ENCODE results near the gene DOK5.

DNA sequence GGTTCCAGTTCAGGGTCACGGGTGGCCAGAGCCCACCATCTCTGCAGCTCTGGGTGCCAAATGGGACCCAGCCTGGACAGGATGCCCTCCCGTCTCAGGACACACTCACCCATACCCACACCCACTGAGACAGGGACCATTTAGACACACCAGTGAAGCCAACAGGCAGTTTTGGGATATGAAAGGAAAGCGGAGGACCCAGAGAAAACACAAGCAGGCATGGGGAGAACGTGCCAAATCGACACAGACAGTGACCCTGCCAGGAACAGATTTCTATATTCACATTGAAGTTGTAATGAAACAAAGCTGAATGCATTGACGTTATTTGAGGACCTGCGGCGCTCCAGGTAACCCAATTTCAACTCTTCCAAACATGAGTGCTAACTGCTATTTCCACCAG lies 164.5 kb downstream of the DOK5 start:
- TF ChIP-seq, protein P1, sequence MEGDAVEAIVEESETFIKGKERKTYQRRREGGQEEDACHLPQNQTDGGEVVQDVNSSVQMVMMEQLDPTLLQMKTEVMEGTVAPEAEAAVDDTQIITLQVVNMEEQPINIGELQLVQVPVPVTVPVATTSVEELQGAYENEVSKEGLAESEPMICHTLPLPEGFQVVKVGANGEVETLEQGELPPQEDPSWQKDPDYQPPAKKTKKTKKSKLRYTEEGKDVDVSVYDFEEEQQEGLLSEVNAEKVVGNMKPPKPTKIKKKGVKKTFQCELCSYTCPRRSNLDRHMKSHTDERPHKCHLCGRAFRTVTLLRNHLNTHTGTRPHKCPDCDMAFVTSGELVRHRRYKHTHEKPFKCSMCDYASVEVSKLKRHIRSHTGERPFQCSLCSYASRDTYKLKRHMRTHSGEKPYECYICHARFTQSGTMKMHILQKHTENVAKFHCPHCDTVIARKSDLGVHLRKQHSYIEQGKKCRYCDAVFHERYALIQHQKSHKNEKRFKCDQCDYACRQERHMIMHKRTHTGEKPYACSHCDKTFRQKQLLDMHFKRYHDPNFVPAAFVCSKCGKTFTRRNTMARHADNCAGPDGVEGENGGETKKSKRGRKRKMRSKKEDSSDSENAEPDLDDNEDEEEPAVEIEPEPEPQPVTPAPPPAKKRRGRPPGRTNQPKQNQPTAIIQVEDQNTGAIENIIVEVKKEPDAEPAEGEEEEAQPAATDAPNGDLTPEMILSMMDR (IDR thresholded peaks at IDR 0.05) = no peak
- TF ChIP-seq POLR2AphosphoS5 (IDR thresholded peaks at IDR 0.05) (no peak), POLR2A (IDR thresholded peaks at IDR 0.05) (no peak)
